HCT116 (cell line): ENCODE measurements around the gene CCDC54. TPM values are rescaled to one million over a fixed set of nuclear protein-coding genes. Genes with fewer than 3 reads are reported as not detected.

ENCODE experiments used
- ATAC-seq: fragments of 200-7000 bp; cut with Tn5 transposase; 2 replicates; pipeline ENCODE4 v1.9.1; 2020; ENCODE audit warnings: mild to moderate bottlenecking, moderate library complexity
- BruUV-seq: library from RNA; stranded (reverse); fragments of 400-500 nt; replicated peaks from 2 replicates; lab custom pipeline; 2021; lab: Mats Ljungman, UMichigan
- CTCF ChIA-PET: fragments of 300-600 bp; sonication (Branson Sonifier 250); formaldehyde crosslinking; loops from one replicate; lab custom pipeline; 2021; ENCODE audit warnings: antibody characterized with exemption; lab: Charles Lee
- POLR2A ChIA-PET: fragments of 300-600, 350-600 bp; sonication (Branson Sonifier 250); formaldehyde crosslinking; loops from one replicate; lab custom pipeline; 2021; ENCODE audit warnings: antibody characterized with exemption; lab: Charles Lee
- RAD21 ChIA-PET, 2 experiments: fragments of 300-600 bp; sonication (Branson Sonifier 250); formaldehyde crosslinking; loops; one replicate each; lab custom pipeline; 2023; ENCODE audit warnings: low total read pairs in 2 of 2; ENCODE audit not compliant: uncharacterized antibody in 2 of 2, unreplicated experiment in 2 of 2, low non-redundant PET in 1 of 2; lab: Charles Lee
- DNase-seq: peaks from one replicate; pipeline ENCODE4 v3.0.0-alpha.2; 2010; ENCODE audit warnings: low read depth, low spot score
- H2AFZ ChIP-seq: fragments of 200-600 bp; shearing (Covaris generic), sonication (generic); 2 replicates; pipeline ENCODE4 v1.6.1; 2017; ENCODE audit warnings: low read depth, mixed run types, mixed read lengths, antibody characterized with exemption, low read length; ENCODE audit not compliant: poor library complexity, severe bottlenecking
- H3K27ac ChIP-seq: 2 replicates; pipeline ENCODE4 v1.5.1; 2012; ENCODE audit warnings: low read depth, low read length
- H3K27me3 ChIP-seq: fragments of 200-600 bp; sonication (generic); 2 replicates; pipeline ENCODE4 v1.6.1; 2016; ENCODE audit warnings: mixed run types, low read length, mixed read lengths; ENCODE audit not compliant: insufficient read depth
- H3K36me3 ChIP-seq, 2 experiments: fragments of 200-500 bp in 1 of 2; fragments of 200-600 bp in 1 of 2; sonication (Bioruptor generic) in 1 of 2; sonication (generic) in 1 of 2; 2 replicates each; pipeline versions ENCODE4 v1.5.1 to v1.6.1; 2014 to 2016; ENCODE audit warnings: low read length in 2 of 2, inconsistent platforms in 1 of 2, mixed read lengths in 1 of 2, mixed run types in 1 of 2; ENCODE audit not compliant: insufficient read depth in 2 of 2, control insufficient read depth in 1 of 2
- H3K4me1 ChIP-seq, 2 experiments: fragments of 200-600 bp in 1 of 2; sonication (generic) in 1 of 2; 2 replicates each; pipeline versions ENCODE4 v1.5.1 to v1.6.1; 2012 to 2017; ENCODE audit warnings: low read length in 2 of 2, inconsistent platforms in 1 of 2, mild to moderate bottlenecking in 1 of 2, mixed read lengths in 1 of 2, mixed run types in 1 of 2, moderate library complexity in 1 of 2; ENCODE audit not compliant: insufficient read depth in 2 of 2, control insufficient read depth in 1 of 2
- H3K4me2 ChIP-seq: fragments of 200-600 bp; sonication (generic); 2 replicates; pipeline ENCODE4 v1.6.1; 2017; ENCODE audit warnings: mixed run types, low read length, mixed read lengths
- H3K4me3 ChIP-seq, 2 experiments: fragments of 200-600 bp in 1 of 2; sonication (generic) in 1 of 2; replicated peaks in 1 of 2; 2 replicates each; pipeline ENCODE4 v1.5.1; 2011 to 2016; ENCODE audit warnings: low read length in 2 of 2, control low read depth in 1 of 2, low read depth in 1 of 2, mild to moderate bottlenecking in 1 of 2, mixed read lengths in 1 of 2, mixed run types in 1 of 2
- H3K79me2 ChIP-seq: fragments of 200-600 bp; sonication (generic); 2 replicates; pipeline ENCODE4 v1.6.1; 2017; ENCODE audit warnings: mild to moderate bottlenecking, mixed run types, low read length, moderate library complexity, mixed read lengths; ENCODE audit not compliant: insufficient read depth
- H3K9ac ChIP-seq: fragments of 200-600 bp; sonication (generic); 2 replicates; pipeline ENCODE4 v1.6.1; 2016; ENCODE audit warnings: low read length, mixed read lengths
- H3K9me2 ChIP-seq: fragments of 200-600 bp; sonication (generic), shearing (Covaris generic); 2 replicates; pipeline ENCODE4 v1.6.1; 2017; ENCODE audit warnings: mixed run types, mild to moderate bottlenecking, moderate library complexity; ENCODE audit not compliant: insufficient read depth
- H3K9me3 ChIP-seq, 2 experiments: fragments of 200-500 bp in 1 of 2; fragments of 200-600 bp in 1 of 2; sonication (Bioruptor generic) in 1 of 2; sonication (generic) in 1 of 2; 2 replicates each; pipeline ENCODE4 v1.6.1; 2014 to 2017; ENCODE audit warnings: low read length in 2 of 2, mixed read lengths in 2 of 2, inconsistent platforms in 1 of 2, low read depth in 1 of 2, mild to moderate bottlenecking in 1 of 2, mixed run types in 1 of 2, moderate library complexity in 1 of 2; ENCODE audit not compliant: control insufficient read depth in 1 of 2, insufficient read depth in 1 of 2
- H4K20me1 ChIP-seq: fragments of 200-600 bp; sonication (generic), shearing (Covaris generic); 2 replicates; pipeline ENCODE4 v1.6.1; 2017; ENCODE audit warnings: mixed run types, mild to moderate bottlenecking, moderate library complexity; ENCODE audit not compliant: insufficient read depth
- ATF3 ChIP-seq: IDR thresholded peaks from 2 replicates; pipeline ENCODE4 v1.6.1; 2012
- CBX3 ChIP-seq: IDR thresholded peaks from 2 replicates; pipeline ENCODE4 v1.6.1; 2012; ENCODE audit warnings: low read depth
- CEBPB ChIP-seq: IDR thresholded peaks from 2 replicates; pipeline ENCODE4 v1.6.1; 2012; ENCODE audit warnings: low read depth
- CTCF ChIP-seq, 3 experiments: fragments of 200-600 bp in 1 of 3; sonication (generic) in 1 of 3; IDR thresholded peaks in 2 of 3; conservative IDR thresholded peaks in 1 of 3; 2 replicates each; pipeline ENCODE4 v1.5.1; 2012 to 2017; ENCODE audit warnings: low read depth in 2 of 3, low read length in 2 of 3, antibody characterized with exemption in 1 of 3, borderline replicate concordance in 1 of 3, control low read depth in 1 of 3, mild to moderate bottlenecking in 1 of 3, mixed read lengths in 1 of 3, mixed run types in 1 of 3, moderate library complexity in 1 of 3; ENCODE audit not compliant: insufficient read depth in 1 of 3
- EGR1 ChIP-seq: IDR thresholded peaks from 2 replicates; pipeline ENCODE4 v1.6.1; 2012; ENCODE audit warnings: low read depth
- ELF1 ChIP-seq: IDR thresholded peaks from 2 replicates; pipeline ENCODE4 v1.6.1; 2012; ENCODE audit warnings: low read depth, borderline replicate concordance
- EZH2phosphoT487 ChIP-seq: fragments of 200-600 bp; IDR thresholded peaks from 2 replicates; pipeline ENCODE4 v1.6.1; 2018; ENCODE audit warnings: antibody characterized with exemption, borderline replicate concordance
- JUND ChIP-seq: IDR thresholded peaks from 2 replicates; pipeline ENCODE4 v1.6.1; 2012
- MAX ChIP-seq: IDR thresholded peaks from 2 replicates; pipeline ENCODE4 v1.6.1; 2012
- POLR2A ChIP-seq: IDR thresholded peaks from 2 replicates; pipeline ENCODE4 v1.7.0; 2011; ENCODE audit warnings: borderline replicate concordance; ENCODE audit not compliant: insufficient read depth, insufficient read length; ENCODE audit errors: extremely low read depth
- POLR2AphosphoS5 ChIP-seq: IDR thresholded peaks from 2 replicates; pipeline ENCODE4 v1.6.1; 2011; ENCODE audit warnings: mild to moderate bottlenecking, low read depth, low read length, moderate library complexity
- RAD21 ChIP-seq: IDR thresholded peaks from 2 replicates; pipeline ENCODE4 v1.6.1; 2012; ENCODE audit warnings: low read depth, mild to moderate bottlenecking
- SRF ChIP-seq: IDR thresholded peaks from 2 replicates; pipeline ENCODE4 v1.6.1; 2012; ENCODE audit warnings: low read depth
- TCF7L2 ChIP-seq: IDR thresholded peaks from 2 replicates; pipeline ENCODE4 v1.7.0; 2011; ENCODE audit warnings: borderline replicate concordance, inconsistent platforms; ENCODE audit not compliant: insufficient read depth, insufficient read length; ENCODE audit errors: extremely low read depth
- YY1 ChIP-seq: IDR thresholded peaks from 2 replicates; pipeline ENCODE4 v1.6.1; 2011; ENCODE audit warnings: low read length, low read depth, moderate library complexity, mild to moderate bottlenecking; ENCODE audit not compliant: insufficient replicate concordance; ENCODE audit errors: extremely low read depth
- ZFX ChIP-seq: fragments of 450-650 bp; IDR thresholded peaks from 2 replicates; pipeline ENCODE4 v1.6.1; 2017
- ZNF274 ChIP-seq: fragments of 200-500 bp; sonication (Bioruptor generic); IDR thresholded peaks from 2 replicates; pipeline ENCODE4 v1.6.1; 2014; ENCODE audit warnings: mild to moderate bottlenecking, low read depth, low read length, inconsistent platforms
- intact Hi-C: fragments of 100-400 bp; cut with micrococcal nuclease; formaldehyde crosslinking; loops from 2 replicates; pipeline ENCODE4 v1.10.0; 2022
- total RNA-seq: library from RNA; stranded (reverse); gene quantifications from one replicate; pipeline ENCODE4 v1.2.1, GENCODE V29; 2021; ENCODE audit not compliant: unreplicated experiment

The CCDC54 gene
- total RNA-seq, 1 experiment from 2014 or later: not detected

- intact Hi-C loops: no loop called here
- no peaks in the 10 kb centered on the region for H3K27me3 ChIP-seq
- no peaks in the 10 kb centered on the region for H3K79me2 ChIP-seq
- no peak overlapping the region for H3K9ac ChIP-seq
- DNase-seq (no peak), ATAC-seq (peak; percentile 61)
- H3K4me3 ChIP-seq: no peak overlapping the region
- ChIA-PET RAD21 (no interaction called here), CTCF (interaction anchor here (0.7 kb wide), 1 partner anchor 50 kb away, joined by 4 read pairs; no protein-coding TSS in a partner anchor), POLR2A (no interaction called here)
- H3K9me3 ChIP-seq: no peaks in the 10 kb centered on the region
- peaks cover 7 to 16% of the 10 kb centered on the region in 2 experiments; a peak in 3 of 4 replicates for H3K4me1 ChIP-seq
- H3K27ac ChIP-seq: no peak overlapping the region
- no peak overlapping the region for H2AFZ ChIP-seq
- H4K20me1 ChIP-seq: no peaks in the 10 kb centered on the region
- H3K4me2 ChIP-seq: no peak overlapping the region
- no peak for TF ChIP-seq POLR2A
- TF ChIP-seq ZNF274: no peak
- TF ChIP-seq MAX: no peak
- TF ChIP-seq CTCF (IDR thresholded peaks at IDR 0.05 in 2 of 3, conservative IDR thresholded peaks at IDR 0.05 in 1 of 3; ENCODE audit: borderline replicate concordance in 1 of 3, insufficient read depth in 1 of 3, low read depth in 2 of 3, low read length in 2 of 3): 0 out of 6 replicates have a peak, but pooled peaks of 1 of the 3 experiments have one; percentile 18
- TF ChIP-seq, all 23 proteins: peak for 1
- H3K9me2 ChIP-seq: no peaks in the 10 kb centered on the region
- no peaks in the 10 kb centered on the region for H3K36me3 ChIP-seq
- no TSS peak for BruUV-seq
Observed at GRCh38 chr3:107370907-107371306, 6.3 kb upstream of the CCDC54 start.

DNA sequence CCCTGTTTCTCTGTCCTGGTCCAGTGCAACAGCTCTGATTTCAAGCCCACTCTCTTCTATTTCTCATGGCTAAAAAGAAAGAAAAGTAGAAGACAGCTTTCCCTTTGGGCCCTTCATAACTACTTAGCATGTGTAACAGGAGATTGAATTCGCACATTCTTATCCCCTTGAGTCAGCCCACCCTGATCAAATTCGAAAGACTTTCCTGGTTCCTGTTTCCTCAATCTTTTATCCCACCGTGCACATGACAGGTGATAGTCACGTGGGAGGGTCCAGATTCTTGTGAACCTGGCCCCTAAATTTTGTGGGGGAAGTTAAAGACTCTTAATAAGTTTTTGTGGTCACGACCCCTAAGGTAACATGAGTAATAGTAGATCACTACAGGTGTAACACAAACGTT is 4.7 kb upstream of the CCDC54 start:
- Histone ChIP-seq H3K27me3 (no peaks in the 10 kb centered on the region), H3K36me3 (no peaks in the 10 kb centered on the region), H3K4me1 (peaks cover 1 to 3% of the 10 kb centered on the region in 2 experiments; a peak in 3 of 4 replicates), H3K4me2 (no peak overlapping the region), H3K9me3 (no peaks in the 10 kb centered on the region), H3K9me2 (no peaks in the 10 kb centered on the region), H3K27ac (no peak overlapping the region), H4K20me1 (no peaks in the 10 kb centered on the region), H2AFZ (no peak overlapping the region), H3K9ac (no peak overlapping the region), H3K79me2 (no peaks in the 10 kb centered on the region), H3K4me3 (no peak overlapping the region)
- no peak for DNase-seq
- BruUV-seq: no TSS peak
- POLR2A ChIA-PET: no interaction called here
- no peak for ATAC-seq
- CTCF ChIA-PET: no interaction called here
- intact Hi-C loops: no loop called here
- RAD21 ChIA-PET: no interaction called here
- TF ChIP-seq TCF7L2 (no peak), ATF3 (no peak), RAD21 (no peak), ELF1 (no peak), EZH2phosphoT487 (no peak), CBX3 (no peak), EGR1 (no peak), SRF (no peak), ZFX (no peak), MAX (no peak), POLR2AphosphoS5 (no peak), JUND (no peak), CEBPB (no peak), YY1 (no peak)
